Dedifferentiated amniotic fluid mesenchymal stem cell (primary cell): ENCODE results near the gene ASMTL.
"Not testable (repeated sequence)": the region's sequence is repeated elsewhere in the genome, so short reads cannot be mapped to it uniquely, and the experiment has no call there.

Experiments
- DNase-seq: peaks from one replicate; pipeline ENCODE4 v3.0.0-alpha.2; 2016; ENCODE audit errors: extremely low spot score

ASMTL gene

DNA sequence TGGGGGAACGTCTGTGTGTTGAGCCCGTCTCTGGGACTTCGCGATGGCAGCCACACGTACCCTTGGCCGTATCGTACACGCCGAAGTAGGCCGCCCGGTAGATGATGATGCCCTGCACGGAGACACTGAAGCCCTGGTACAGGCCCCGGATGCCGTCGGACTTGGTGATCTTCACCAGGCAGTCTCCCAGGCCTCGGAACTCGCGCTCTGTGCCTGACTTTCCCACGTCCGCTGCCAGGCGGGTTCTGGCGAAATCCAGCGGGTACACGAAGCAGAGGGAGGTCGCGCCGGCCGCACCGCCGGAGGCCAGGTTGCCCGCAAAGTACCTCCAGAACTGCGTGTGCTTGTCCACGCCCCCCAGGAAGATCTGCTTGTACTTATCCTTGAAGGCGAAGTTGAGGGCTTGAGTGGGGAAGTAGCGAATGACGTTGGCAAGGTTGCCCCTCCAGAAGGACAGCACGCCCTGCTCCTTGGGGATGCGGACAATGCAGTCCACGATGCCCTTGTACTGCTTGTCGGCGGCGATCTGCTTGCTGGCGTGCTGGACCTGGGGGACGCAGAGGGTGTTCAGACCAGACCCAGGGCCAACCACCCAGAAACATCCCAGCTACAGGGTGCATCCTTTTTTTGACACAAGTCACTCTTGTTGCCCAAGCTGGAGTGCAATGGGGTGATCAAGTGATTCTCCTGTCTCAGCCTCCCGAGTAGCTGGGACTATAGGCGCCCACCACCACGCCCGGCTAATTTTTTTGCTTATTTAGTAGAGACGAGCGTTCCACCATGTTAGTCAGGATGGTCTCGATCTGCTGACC is 63.3 kb downstream of the ASMTL start:
- no peak for DNase-seq

DNA sequence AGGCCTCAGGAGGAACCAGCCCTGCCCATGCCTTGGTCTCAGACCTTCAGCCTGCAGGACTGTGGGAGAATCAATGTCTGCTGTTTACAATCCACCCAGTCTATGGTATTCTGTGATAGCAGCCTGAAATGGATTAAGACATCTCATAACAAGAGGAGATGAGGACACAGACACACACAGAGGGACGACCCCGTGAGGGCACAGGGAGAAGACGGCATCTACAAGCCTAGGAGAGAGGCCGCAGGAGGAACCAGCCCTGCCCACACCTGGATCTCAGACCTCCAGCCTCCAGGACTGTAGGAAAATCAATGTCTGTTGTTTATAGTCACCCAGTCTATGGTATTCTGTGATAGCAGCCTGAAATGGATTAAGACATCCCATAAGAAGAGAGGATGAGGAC is 64.1 kb downstream of the ASMTL start:
- no peak for DNase-seq

DNA sequence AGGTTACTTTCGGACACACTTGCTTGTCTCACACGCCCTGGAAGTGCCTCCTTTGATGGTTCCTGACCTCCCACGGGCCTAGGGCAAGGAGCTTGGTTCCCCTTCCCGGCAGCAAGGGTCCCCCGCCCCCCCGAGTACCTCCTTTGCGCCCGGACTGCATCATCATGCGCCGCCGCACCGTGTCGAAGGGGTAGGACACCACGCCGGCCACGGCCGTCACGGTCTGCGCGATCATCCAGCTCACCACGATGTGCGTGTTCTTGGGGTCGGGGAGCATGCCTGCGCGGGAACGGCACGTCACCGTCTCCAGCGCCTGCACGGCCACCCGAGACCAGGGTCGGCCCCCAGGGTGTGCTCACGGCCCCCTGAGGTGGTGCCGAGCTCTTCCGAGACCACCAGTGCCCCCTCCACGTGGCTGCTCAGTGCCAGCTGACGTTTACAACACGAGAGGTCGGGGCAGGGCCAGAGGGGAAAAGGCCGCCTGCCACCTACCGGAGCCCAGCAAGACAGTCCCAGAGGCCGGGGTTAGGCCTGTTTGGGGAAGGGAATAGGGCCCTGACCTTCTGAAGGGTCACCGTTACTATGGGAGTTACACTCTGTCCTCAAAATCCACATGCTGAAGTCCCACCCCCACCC is 65.5 kb downstream of the ASMTL start:
- no peak for DNase-seq

- no peak for DNase-seq
Observed at GRCh38 chrX:1386338-1387127, 66.2 kb downstream of the ASMTL start.

DNA sequence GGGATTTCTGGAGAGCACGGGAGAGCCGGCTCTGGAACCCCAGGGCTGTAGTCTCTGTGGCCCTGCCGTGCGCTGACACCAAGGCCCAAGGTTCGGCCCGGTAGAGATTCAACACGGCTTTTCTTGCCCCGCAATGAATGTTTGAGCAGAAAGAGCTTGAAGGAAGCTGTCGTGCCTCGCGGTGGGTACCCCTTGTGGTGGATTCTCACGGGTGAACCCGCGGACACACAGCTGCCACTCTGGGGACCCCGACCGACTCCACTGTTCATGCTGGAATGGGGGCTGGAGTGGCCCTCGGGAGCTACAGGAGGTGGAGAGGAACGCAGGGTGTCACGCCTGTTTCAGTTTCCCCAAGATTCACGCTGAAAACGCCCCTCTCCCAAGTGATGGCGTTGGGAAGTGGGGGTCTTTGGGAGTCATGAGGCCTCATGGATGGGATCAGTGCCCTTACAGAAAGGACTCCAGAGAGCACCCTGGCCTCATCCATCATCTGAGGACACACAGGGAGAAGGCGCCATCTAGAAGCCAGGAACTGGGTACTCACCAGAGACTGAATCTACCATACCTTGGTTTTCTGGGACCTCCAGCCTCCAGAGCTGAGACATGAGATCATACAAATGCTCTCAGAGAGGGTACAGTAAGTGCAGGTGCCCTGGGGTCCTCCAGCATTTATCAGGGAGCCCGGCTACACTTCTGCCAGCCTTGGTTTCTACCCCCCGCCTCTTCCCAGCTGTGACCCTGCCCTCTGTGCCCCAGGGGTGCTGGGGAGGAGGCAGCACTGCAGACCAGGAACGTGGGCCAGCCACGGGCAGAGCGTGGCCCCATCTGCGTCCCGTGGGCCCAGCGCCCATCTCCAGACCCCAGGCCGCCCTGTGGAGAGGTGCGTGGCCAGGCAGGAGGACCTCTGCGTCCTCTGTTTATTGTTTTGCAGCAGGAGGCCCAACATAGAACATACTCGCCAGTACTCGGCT is 67.2 kb downstream of the ASMTL start:
- DNase-seq, result no peak

GRCh38 chrX:1384658-1385252 is 68.0 kb downstream of the ASMTL start:
- no peak for DNase-seq

DNA sequence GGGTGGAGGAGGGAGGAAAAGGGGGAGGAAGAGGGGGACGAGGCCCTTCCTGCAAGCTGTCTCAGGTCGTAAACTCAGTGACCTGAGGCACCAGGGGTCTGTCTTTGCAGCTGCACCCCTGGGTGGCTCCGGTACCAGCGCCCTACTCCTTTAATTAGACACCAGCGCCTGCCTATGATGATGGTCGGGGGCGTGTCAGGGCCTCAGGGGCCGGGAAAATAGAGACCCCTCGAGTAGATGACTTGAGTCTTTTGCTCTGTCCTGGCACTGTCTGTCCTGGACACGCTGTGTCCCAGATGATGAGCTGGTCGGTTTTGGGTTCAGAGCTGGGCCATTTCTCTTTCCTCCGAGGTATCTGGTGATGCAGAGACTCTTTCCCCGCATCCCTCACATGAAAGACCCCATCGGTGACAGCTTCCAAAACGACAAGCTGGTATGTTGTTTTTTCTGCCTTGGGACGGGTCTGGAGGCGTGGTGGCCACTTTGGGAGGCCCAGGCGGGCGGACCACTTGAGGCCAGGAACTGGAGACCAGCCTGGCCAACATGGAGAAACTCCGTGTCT is 72.0 kb downstream of the ASMTL start:
- no peak for DNase-seq

GRCh38 chrX:1378306-1378759 is 74.4 kb downstream of the ASMTL start:
- DNase-seq, result no peak

DNA sequence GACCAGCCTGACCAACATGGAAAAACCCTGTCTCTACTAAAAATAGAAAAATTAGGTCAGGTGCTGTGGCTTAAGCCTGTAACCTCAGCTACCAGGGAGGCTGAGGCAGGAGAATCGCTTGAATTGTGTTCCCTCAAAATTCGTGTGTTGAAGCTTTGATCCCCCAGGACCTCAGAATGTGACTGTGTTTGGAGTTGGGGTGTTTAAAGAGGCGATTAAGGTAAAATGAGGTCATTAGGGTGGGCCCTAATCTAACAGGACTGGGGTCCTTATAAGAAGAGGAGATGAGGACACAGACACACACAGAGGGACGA is 84.4 kb downstream of the ASMTL start:
- DNase-seq, result no peak

- not testable (repeated sequence) for DNase-seq
Observed at GRCh38 chrX:1366363-1366762, 86.3 kb downstream of the ASMTL start.

DNA sequence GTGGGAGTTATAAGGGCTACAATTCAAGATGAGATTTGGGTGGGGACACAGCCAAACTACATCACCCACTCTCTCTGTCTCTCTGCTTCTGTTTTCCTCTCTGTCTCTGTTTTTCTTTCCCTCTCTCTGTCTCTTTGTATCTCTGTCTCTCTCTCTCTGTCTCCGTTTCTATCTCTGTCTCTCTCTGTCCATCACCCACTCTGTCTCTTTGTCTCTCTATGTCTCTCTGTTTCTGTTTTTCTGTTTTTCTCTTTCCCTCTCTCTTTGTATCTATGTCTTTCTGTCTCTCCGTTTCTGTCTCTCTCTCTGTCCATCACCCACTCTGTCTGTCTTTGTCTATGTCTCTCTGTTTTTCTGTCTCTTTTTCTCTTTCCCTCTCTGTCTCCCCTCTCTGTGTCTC is 90.8 kb downstream of the ASMTL start:
- no peak for DNase-seq

GRCh38 chrX:1361275-1361674 is 91.4 kb downstream of the ASMTL start:
- no peak for DNase-seq

DNA sequence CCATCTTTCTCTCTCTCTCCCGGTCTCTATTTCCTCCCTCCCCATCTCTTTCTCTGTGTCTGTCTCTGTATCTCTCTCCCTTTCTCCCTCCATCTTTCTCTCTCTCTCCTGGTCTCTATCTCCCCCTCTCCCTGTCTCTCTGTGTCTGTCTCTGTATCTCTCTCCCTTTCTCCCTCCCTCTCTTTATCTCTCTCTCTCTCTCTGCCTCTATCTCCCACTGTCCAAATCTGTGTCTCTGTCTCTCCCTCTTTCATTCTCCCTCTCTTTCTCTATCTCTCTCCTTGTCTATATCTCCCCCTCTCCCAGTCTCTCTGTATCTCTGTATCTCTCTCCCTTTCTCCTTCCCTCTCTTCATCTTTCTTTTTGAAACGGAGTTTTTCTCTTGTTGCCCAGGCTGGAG is 92.5 kb downstream of the ASMTL start:
- no peak for DNase-seq

- no peak for DNase-seq
Observed at GRCh38 chrX:1359477-1359873, 93.2 kb downstream of the ASMTL start.

DNA sequence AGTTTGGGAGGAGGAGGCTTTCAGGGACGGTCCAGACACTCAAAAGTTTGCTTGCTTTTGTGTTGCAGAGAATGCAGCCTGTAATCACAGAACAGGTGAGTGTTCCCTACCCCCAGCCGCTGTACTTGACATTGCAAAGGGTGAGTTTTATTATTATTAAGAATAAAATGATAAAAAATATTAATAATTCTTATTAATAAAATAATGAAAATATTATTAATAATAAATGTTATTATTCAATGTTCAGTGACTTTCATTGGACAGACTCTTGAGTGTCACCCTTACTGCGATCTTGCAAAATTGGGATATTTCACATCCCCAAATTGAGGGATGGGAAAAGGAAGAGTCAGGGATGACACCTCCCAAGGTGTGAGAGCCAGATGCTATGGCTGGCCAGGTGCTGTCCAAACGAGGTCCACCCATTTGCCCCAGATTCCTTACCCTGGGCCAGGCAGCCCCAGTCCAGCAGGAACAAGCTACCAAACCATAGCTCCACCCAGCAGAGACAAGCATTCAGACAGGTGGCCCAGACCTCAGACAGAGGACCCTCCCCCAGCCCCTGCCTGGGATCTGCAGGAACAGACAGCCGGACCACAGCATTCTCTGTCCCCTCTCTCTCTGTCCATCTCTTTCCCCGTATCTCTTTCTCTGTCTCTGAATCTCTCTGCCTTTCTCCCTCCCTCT is 93.8 kb downstream of the ASMTL start:
- DNase-seq, result no peak

- DNase-seq, result no peak
Observed at GRCh38 chrX:1357993-1358392, 94.7 kb downstream of the ASMTL start.

DNA sequence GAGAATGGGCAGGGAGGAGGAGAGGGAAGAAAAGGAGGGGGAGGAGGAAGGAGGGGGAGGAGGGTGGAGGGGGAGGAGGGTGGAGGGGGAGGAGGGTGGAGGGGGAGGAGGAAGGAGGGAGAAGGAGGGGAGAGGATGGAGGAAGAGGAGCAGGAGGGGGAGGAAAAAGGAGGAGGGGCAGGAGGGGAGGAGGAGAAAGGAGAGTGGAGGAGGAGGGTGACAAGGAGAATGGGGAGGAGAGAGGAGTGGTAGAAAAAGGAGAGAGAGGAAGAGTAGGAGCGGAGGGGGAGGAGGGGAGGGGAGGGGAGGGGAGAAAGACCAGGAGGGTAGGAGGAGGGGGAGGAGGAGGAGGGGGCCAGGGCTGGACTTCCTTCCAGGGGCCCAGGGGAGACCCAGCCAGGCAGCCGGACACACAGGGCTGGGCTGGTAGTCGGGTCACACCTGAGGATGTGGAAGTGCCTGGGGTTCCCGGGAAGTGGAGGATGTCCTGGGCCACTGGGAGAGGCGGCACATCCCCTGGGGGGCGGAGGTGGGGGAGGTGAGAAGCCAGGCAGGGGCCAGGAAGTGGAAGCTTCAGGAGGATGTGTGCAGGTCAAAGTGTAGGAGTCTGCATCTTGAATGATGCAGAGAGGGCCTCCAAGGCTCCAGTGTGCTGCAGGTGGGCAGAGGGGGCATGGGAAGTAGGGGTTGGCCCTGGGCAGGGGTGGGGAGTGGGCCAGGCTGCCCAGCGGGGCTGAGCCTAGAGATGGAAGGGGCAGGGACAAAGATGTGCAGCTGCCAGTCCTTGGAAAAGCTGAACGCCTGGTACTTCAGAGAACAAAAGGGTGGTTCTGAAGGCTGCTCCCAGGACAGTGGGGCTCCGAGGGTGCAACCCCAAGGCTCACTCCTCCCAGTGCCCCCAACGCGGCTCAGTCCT is 97.3 kb downstream of the ASMTL start:
- no peak for DNase-seq

DNA sequence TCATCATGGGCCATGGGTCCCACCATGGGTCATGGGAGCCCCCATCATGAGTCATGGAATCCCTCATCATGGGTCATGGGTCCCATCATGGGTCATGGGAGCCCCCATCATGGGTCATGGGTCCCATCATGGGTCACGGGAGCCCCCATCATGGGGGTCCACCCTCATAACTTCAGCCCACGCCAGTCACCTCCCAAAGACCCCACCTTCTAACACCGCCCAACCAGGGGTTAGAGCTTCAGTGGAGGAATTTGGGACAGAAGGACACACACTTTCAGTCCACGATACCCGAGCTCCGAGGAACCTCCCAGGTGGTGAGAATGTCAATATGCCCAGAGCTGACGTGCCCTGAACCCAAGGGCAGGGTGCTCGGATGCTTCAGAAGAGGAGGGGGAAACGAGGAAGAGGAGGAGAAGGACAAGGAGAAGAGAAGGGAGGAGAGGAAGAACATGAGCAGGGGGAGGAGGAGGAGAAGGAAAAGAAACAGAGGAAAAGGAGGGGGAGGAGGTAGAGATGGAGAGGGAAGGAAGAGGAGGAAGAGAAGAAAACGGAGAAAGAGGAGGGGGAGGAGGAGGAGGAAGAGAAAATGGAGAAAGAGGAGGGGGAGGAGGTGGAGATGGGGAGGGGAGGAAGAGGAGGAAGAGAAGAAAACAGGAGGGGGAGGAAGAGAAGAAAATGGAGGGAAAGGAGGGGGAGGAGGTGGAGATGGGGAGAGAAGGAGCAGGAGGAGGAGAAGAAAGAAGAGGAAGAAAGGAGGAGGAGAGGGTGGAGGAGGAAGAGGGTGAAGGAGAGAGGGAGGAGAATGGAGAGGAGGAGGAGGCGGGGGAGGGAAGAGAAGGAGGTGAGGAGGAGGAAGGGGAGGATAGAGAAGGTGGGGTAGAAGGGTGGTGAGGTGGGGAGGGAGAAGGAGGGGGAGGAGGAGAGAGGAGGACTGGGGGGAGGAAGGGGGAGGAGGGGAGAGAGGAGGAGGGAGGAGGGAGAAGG is 98.4 kb downstream of the ASMTL start:
- no peak for DNase-seq
